HG02759 (cell line): Measurements from ENCODE around the gene SOAT2.

Experiments
- ATAC-seq: cut with Tn5 transposase; IDR thresholded peaks from one replicate; pipeline ENCODE4 v1.9.1; 2021; ENCODE audit warnings: mild to moderate bottlenecking, moderate library complexity; ENCODE audit not compliant: unreplicated experiment

The SOAT2 gene

GRCh38 chr12:53064613-53065436 lies 38.5 kb upstream of the SOAT2 start:
- no peak for ATAC-seq

- no peak for ATAC-seq
These were observed 37.8 kb upstream of the SOAT2 start for GRCh38 chr12:53065470-53065869.

GRCh38 chr12:53065975-53066931 lies 37.0 kb upstream of the SOAT2 start:
- no peak for ATAC-seq

DNA sequence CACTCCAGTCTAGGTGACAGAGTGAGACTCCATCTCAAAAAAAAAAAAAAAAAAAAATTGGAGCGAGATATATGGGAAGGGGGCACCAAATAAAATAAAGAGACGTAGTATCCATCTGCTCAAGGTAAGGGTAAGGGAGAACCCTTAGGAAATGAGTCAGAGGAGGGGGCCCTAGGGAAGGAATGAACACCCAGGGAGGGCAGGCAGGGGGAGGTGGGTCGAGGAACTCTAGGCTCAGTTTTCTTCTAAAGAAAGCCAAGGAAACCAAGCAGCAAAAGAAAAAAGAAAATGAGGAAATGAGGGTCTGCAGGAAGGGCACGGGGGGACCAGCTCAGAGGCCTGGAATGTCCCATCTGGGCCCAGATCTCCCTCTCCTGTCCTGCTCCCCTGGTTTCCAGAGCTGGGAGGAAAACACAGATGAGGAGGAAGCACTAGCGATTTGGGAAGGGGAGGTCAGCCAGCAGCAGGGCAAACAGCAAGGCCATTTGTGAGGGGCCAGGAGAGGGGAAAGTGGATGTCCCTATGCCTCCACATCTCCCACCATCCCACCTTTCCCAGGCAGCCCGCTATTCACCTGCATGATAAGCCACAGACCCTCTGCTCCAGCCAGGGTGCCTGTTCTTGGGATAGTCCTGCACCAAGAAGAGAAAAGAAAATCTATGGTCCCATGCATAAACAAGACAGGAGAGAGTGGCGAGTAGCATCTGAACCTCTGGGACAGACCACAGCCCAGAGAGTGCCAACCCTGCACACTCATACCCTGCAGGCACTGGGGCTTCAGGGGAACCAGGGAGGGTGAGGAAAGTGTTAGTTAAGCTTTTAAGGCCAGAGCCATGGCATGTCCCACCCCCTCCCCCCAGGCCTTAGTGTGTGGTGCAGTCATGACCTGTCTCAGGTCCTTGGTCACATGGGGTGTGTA lies 36.0 kb upstream of the SOAT2 start:
- ATAC-seq: no peak

DNA sequence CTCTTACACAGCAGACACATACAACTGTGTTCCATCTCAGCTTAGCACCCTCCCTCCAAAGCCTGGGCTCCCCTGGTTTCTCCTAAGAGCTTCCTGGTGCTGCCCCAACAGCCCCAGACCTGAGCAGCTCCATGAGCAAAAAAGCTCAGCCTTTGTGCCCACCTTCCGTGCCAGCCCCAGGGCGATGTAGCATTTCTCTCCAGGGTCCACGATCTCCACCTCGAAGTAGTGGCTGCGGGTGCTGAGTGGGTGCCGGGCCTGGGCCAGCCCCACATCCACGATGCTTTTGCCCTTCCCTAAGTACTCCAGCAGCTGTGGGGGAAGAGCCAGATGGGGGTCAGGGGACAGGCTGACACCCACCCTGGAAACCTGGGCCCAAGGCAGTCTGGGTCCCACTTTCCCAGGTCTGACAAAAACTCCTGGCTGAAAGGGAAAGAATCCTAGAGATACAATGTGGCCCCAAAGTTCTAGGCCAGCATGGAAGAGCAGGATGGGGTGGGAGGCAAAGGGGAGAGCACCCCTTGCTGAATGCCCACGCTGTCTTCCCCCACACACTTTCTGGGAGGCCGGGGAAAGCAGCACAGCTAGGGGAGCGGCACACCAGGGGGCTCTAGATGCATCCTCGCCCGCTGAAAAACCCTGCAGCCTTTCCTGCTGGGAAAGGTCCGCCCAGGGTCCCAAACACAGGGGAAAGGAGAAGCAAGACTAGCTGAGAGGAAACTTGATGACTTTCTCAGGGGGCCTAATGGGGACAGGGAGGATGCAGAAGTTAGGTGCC lies 35.1 kb upstream of the SOAT2 start:
- ATAC-seq: no peak

- no peak for ATAC-seq
These were observed 34.3 kb upstream of the SOAT2 start for GRCh38 chr12:53068811-53069585.

DNA sequence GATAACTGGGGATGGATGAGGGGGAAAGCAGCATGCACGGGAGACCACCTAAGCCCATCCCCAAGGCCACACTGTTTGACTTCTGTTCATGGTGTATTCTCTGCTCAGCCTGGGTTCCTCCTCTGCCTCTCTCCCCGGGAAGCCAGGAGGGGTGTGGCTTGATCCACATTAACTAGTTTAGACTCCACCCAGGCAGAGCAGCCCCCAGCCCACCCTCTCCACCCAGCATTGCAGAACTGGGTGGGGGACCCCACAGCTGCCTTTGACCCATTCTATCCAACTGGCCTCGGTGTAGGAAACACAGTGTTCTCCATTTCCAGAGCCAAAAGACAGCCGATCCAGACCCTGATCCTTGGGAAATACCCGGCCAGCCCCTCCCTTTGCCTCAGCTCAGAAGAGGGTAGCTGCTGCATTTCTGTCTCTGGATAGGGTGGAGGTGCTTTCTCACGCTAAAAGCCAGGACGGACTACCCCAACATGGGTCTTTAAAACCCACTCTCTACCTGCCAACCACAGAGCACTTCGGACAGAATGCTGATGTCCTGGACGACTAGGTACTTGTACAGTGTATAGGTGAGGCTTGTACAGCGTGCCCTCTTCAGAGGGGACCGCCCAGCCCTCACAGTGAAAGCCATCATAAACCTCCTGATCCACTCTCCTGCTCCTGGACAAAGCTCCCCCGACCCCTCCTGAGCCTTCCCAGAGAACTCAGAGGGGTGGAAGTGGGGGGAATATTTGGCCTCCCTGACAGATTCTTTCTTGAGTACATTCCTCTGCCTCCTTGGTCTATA lies 33.5 kb upstream of the SOAT2 start:
- ATAC-seq: no peak

GRCh38 chr12:53070877-53071492 lies 32.3 kb upstream of the SOAT2 start:
- ATAC-seq: no peak

- no peak for ATAC-seq
These were observed 31.4 kb upstream of the SOAT2 start for GRCh38 chr12:53071591-53072551.

GRCh38 chr12:53073881-53074280 lies 29.4 kb upstream of the SOAT2 start:
- no peak for ATAC-seq

DNA sequence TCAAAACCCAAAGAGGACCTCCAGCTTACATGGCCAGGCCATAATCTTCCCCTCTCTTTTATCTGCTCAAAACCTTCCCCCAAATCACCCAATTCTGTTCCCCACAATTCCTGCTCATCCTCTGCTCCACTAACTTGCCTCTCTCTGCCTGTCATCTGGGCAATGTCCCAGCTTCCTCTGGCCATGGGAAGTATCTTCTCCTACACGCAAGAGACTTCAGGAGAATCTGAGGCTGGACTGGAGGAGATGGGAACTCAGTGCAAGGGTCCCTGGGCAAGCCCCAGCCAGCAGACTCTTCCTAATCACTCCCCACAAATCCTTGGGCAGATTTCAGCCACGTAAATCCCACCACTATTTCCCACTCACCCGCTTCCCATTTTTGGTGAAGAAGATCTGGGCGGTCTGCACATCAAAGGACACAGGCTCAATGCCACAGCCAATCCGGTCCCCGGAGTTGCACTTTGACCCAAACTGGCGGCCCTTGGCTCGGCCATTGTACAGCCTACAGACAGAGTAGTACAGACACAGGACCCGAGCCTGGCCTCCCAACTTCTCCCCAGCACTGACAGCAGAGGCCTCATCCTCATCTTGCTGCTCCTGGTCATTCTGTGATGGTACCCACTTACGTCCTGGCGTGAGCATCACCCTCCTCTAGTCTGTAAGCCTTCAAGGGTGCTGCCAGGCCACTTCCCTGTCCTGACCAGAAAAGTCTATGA lies 28.8 kb upstream of the SOAT2 start:
- ATAC-seq: no peak

DNA sequence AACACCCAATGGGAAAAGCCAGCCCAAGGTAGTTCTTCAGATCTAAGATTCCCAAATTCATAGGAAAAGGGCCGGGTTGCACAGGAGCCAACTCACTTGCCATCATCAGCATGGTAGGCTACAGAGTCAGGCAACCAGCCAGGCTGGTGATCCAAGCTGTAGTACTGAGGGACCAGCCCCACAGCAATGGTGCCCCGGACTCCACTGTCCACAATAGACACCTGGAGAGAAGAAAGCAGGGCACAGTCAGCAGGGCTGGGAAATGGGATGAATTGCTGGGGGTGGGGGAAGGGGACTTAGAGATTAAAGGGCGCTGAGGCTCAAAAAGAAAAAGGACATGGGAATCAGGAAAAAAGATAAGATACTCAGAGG lies 28.3 kb upstream of the SOAT2 start:
- ATAC-seq: no peak

DNA sequence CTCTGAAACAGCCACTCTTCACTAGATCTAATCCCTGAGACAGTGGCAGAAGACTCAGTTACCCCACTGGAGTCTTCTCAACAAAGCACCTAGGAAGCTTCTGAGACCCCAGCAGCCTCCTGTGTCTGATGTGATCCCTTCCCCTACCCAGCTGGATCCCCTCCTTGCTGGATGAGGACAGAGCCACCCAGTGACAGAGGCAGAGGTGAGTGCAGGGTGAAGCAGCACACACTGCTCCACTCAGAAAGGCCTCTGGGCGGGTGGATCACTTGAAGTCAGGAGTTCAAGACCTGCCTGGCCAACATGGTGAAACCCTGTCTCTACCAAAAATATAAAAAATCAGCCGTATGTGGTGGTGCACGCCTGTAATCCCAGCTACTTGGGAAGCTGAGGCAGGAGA lies 26.8 kb upstream of the SOAT2 start:
- ATAC-seq: no peak

- ATAC-seq: no peak
These were observed 26.3 kb upstream of the SOAT2 start for GRCh38 chr12:53077030-53077429.

- ATAC-seq: no peak
These were observed 24.7 kb upstream of the SOAT2 start for GRCh38 chr12:53078425-53079225.
